ENCODE measurements around the gene WDR33.
"Not testable (repeated sequence)": the region's sequence is repeated elsewhere in the genome, so short reads cannot be mapped to it uniquely, and the experiment has no call there.

The WDR33 gene

DNA sequence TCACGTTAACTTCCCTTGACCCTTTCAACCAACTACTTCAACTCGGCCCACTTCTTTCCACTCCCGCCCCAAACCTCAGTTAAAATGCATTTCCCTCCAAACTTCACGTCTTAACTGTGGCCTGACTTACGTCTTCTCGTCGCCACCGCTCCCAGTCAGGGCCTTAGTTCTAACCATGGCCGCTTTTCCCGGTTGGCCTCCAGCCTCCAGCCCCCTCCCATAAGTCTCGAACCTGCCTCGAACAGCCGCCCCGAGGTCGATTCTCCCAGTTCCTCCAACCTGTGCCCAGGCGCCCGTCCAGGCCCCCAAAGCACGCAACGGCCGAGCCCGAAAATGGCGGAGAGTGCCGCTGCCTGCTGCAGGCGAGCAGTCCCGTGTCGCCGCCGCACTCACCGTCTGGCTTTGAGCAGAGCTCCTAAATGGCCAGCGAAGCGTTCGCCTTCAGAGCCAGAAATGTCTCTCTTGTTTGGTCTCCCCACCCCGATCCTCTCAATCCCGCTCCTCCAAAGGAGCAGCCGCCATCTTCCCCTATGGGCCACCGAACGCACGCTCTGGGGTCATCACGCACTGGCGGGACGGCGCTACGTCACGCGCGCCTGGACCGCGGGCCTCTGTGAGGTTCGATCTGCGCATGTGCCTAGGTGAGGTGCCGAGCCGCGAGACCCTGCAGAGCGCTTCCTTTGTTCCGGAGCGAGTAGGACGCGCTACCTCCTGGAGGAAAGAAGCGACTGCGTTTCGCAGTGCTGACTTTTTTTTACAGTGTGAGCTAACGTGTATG is at the start of gene WDR33:
TSS of gene WDR33 (minus strand) at position 553 of the 778 bp plus-strand sequence. CDS start 40,190 bp downstream, outside the sequence.
- no peak for TF ChIP-seq ZNF274 (IDR thresholded peaks at IDR 0.05; ENCODE audit: low read depth, low read length)

DNA sequence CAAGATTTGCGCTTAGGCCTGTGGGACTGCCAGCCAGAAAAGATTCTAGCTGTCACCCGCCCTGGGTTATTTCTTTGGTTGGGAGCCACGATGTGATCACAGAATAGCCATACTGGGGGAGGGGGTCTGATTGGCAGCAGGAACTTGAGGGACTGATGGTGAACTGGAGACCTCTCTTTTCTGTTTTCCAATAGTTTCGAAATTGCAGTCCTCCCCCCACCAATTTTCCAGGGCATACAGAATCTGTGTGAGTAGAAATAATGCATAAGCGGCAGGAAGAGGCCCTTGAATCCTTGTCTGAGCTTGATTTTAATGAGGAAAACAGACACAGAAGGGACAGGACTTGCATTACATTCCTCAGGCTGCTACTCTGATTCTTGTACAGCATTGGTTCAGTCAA is 49.2 kb upstream of the WDR33 start:
- H3K4me3 ChIP-seq (ENCODE audit: low read length), result no peak overlapping the region
- no peak for TF ChIP-seq ZNF274 (IDR thresholded peaks at IDR 0.05; ENCODE audit: low read depth, low read length)

More for the DNA sequence above, at the start of gene WDR33:
- H3K4me3 ChIP-seq (ENCODE audit: low read length), result peak within 1 kb of the TSS; percentile 98

DNA sequence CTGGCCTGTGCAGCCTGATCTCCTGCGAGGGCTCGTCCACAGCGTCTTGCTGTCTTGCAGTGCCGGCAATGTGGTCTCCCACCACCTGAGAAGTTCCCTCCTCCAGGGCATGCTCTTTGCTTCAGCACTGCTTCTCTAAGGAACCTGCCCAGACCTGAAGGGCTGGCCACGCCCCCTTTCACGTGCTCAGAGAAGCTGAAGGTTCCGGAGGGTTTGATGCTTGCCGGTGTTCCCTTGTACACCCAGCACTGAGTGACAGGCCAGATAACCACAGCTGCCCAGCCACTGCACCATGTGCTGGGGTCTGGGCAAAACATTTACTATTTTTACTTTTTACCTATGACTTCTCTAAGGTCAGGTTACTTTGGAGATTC is 48.7 kb upstream of the WDR33 start:
- no peak for TF ChIP-seq ZNF274 (IDR thresholded peaks at IDR 0.05; ENCODE audit: low read depth, low read length)
- H3K4me3 ChIP-seq (ENCODE audit: low read length), result no peak overlapping the region

- H3K4me3 ChIP-seq (ENCODE audit: low read length), result peak overlapping the region; percentile 94
- no peak for TF ChIP-seq ZNF274 (IDR thresholded peaks at IDR 0.05; ENCODE audit: low read depth, low read length)
Observed at GRCh38 chr2:127857265-127857808, 46.4 kb upstream of the WDR33 start.

- no peak for TF ChIP-seq ZNF274 (IDR thresholded peaks at IDR 0.05; ENCODE audit: low read depth, low read length)
- H3K4me3 ChIP-seq (ENCODE audit: low read length), result no peak overlapping the region
Observed at GRCh38 chr2:127853671-127854070, 42.7 kb upstream of the WDR33 start.

GRCh38 chr2:127852388-127852787 is 41.4 kb upstream of the WDR33 start:
- H3K4me3 ChIP-seq (ENCODE audit: low read length), result no peak overlapping the region
- TF ChIP-seq ZNF274 (IDR thresholded peaks at IDR 0.05; ENCODE audit: low read depth, low read length), result no peak

DNA sequence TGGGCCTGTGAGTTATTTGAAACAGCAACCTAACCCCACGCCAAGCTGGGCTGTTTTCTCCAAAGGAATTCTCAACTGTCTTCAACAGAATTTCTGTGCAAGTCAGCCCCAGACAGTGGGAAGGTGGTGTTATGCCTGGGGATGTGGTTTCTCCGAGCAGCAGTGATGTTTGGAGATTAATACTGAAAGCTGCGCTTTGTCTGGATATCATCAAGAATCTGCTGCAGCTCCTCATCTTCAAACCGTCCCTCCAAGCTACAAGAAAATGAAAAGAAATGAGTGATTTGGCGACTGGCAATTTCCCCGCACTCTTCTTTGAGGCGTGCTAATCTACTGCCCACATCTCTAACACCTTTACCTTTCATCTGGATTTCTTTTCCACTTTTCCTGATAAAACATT is 37.0 kb upstream of the WDR33 start:
- no peak overlapping the region for H3K4me3 ChIP-seq (ENCODE audit: low read length)
- no peak for TF ChIP-seq ZNF274 (IDR thresholded peaks at IDR 0.05; ENCODE audit: low read depth, low read length)

DNA sequence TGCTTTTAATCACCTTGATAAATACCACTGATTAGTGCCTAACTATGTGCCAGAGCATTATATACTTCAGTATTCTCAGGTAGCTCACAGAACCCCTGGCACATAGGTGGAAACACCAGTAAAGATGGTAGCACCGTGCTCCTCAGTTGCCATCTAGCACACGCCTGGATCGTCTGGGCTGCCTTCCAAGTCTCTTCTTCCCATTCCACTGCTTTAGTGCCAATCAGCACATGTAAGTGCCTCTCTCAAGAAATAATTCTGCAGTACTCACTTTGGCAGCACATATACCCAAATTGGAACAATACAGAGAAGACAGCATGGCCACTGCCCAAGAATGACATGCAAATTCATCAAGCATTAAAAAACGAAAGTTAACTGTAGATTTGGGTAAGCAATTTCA is 34.0 kb upstream of the WDR33 start:
- no peak overlapping the region for H3K4me3 ChIP-seq (ENCODE audit: low read length)
- TF ChIP-seq ZNF274 (IDR thresholded peaks at IDR 0.05; ENCODE audit: low read depth, low read length), result no peak

- no peak for TF ChIP-seq ZNF274 (IDR thresholded peaks at IDR 0.05; ENCODE audit: low read depth, low read length)
Observed at GRCh38 chr2:127843677-127844076, 32.7 kb upstream of the WDR33 start.

DNA sequence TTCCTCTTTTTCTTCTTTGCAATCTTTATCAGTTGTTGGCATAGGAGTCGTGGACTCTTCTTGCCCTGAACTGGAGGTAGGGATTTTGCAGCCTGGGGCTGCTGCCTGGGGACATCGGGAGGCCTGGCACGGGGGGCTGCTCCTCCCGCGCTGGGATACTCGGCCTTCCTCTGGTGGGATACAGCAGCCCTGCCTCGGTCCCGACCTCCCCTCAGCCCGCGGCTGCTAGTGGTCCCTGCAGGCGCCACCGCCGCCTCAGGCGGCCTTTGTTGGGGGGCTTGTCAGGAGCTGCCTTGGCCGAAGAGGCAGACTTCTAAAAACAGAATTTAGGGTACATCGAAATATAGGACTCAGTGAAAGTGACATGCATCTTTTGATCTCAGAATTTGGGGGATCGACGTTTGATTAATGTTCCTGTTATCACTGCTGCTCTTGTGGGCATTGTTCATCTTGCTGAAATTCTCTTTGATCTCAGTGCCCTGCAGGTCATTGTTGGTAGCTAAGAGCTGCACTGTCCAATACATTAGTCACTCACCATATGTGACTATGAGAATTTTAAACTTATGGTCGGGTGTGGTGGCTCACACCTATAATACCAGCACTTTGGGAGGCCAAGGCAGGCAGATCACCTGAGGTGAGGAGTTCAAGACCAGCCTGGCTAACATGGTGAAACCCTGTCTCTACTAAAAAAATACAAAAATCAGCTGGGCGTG is 30.7 kb upstream of the WDR33 start:
- TF ChIP-seq ZNF274 (IDR thresholded peaks at IDR 0.05; ENCODE audit: low read depth, low read length), result no peak
- H3K4me3 ChIP-seq (ENCODE audit: low read length), result no peak overlapping the region

More at GRCh38 chr2:127843677-127844076, 32.7 kb upstream of the WDR33 start:
- H3K4me3 ChIP-seq (ENCODE audit: low read length), result no peak overlapping the region

GRCh38 chr2:127840893-127841292 is 29.9 kb upstream of the WDR33 start:
- TF ChIP-seq ZNF274 (IDR thresholded peaks at IDR 0.05; ENCODE audit: low read depth, low read length), result no peak
- no peak overlapping the region for H3K4me3 ChIP-seq (ENCODE audit: low read length)

GRCh38 chr2:127834951-127835350 is 24.0 kb upstream of the WDR33 start:
- TF ChIP-seq ZNF274 (IDR thresholded peaks at IDR 0.05; ENCODE audit: low read depth, low read length), result no peak
- H3K4me3 ChIP-seq (ENCODE audit: low read length), result no peak overlapping the region

DNA sequence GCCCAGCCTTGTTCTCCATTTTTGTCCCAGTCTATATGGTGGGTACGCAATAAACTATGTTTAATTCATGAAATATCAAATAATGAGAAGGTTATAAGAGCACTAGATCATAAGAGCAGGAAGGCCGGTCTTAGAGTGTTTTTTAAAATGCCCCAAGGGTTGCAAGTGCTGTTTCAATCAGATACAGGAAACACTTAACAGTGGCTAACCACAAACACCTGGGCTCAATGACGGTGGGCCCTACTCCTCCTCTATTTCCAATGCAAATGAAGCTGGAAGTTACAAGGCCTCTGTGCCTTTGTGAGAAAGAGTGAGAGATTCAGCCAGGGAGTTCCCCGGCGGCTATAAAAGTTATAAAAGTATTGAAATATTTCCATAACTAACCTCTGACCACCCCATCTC is 18.9 kb upstream of the WDR33 start:
- TF ChIP-seq ZNF274 (IDR thresholded peaks at IDR 0.05; ENCODE audit: low read depth, low read length), result no peak
- H3K4me3 ChIP-seq (ENCODE audit: low read length), result peak overlapping the region; percentile 30; the same call in 1 of the 2 replicates

DNA sequence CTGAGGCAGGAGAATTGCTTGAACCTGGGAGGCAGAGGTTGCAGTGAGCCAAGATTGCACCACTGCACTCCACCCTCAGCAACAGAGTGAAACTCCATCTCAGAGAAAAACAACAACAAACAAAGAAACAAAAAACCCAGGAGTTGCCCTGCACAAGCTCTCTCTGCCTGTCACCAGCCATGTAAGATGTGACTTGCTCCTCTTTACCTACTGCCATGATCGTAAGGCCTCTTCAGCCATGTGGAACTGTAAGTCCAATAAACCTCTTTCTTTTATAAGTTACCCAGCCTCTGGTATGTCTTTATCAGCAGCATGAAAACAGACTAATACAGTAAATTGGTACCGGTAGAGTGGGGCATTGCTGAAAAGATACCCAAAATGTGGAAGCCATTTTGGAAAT is 15.7 kb upstream of the WDR33 start:
- H3K4me3 ChIP-seq (ENCODE audit: low read length), result not testable (repeated sequence)

GRCh38 chr2:127826047-127826446 is 15.1 kb upstream of the WDR33 start:
- no peak for TF ChIP-seq ZNF274 (IDR thresholded peaks at IDR 0.05; ENCODE audit: low read depth, low read length)
- H3K4me3 ChIP-seq (ENCODE audit: low read length), result no peak overlapping the region

All from GM08714 (cell line).